Activated T-cell treated with anti-CD3 and anti-CD28 coated beads, Interleukin-2, amount 50 U/mL, for 48 hours (primary cell): ENCODE measurements around the gene GRM7.

Source experiments
- DNase-seq, 2 experiments: peaks; one replicate each; pipeline ENCODE4 v3.0.0-alpha.2; 2020

GRM7 gene

DNA sequence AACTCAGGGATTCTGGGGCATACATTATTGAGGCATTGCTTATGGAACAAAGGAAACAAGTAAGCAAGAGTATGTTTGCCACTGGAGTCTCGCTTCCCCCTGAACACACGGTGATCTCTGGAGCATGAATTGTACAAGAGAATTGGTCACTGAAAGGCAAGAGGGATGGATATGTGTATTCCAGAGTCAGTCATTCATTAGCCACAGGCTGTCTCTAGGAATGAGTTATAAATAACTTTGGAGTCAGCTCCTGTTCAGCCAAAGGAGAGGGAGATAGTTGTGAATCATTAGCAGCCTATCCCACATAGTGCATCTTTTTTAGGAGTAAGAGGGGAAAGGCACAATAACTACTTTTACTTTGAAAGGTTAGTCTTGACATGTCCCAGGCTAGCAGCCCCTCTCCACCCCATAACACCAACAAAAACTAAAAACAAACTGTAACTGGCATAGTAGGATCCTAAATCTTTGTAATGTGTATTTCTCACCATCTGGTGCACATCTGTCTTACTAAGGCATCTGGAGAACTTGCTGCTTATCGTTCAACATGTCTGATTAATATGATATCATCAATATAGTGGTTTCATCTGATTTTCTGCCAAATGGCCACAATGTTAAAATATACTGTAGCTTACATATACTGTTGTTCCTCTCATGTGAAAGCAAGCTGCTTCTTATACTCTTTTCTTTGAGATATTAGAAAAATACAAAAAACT, 462.2 kb downstream of the GRM7 start:
- no peak for DNase-seq

DNA sequence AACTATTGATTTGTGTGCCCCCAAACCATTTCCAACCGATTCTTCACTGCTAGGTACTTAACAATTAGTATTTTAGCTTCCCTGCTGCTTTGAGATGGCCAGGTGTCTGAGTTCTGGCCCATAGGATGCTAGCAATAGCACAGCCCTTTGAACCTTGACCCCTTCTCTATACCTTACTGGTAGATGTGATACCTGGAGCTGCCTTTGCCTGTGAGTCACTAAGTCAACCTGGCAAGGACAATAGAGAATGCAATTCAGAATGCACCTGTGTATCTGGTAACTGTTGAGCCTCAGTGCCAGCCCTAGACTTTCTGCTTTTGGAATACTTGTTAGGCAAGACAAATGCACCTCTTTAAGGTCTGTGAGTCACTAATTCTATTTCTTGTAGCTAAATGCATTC, 467.4 kb downstream of the GRM7 start:
- DNase-seq, result no peak

DNA sequence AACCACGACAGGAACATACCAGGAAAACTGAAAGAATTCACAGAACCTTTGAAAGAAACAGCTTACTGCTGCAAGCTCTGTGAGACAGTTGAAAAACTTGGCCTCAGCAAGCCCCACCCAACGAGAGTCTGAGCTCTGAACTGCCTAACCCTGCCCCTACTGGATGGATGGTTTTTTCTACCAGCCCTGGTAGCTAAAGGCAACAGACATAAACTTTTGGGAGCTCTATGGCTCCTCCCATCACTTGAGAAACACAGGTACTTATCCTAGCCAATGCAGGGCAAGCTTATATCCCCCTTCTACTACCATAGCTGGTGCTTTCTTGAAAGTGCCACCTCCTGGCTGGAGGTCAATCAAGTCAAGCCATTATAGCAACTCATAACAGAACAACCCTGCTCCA, 471.8 kb downstream of the GRM7 start:
- no peak for DNase-seq

DNA sequence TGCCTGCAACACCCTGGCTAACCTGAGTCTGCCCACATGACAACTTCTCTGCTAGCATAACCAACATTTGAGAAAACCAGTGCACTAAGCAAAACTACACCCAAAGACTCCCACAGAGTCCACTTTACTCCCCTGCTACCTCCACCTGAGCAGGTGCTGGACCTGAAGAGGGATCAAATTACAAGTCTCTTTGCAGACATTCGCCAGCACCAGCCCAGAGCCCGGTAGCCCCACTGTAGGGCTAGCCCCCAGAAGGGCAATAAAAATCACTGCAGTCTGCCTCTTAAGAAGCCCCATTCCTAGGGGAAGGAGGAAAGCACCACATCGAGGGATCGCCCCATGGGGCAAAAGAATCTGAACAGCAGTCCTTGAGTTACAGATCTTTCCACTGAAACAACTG, 472.2 kb downstream of the GRM7 start:
- DNase-seq, result no peak

DNA sequence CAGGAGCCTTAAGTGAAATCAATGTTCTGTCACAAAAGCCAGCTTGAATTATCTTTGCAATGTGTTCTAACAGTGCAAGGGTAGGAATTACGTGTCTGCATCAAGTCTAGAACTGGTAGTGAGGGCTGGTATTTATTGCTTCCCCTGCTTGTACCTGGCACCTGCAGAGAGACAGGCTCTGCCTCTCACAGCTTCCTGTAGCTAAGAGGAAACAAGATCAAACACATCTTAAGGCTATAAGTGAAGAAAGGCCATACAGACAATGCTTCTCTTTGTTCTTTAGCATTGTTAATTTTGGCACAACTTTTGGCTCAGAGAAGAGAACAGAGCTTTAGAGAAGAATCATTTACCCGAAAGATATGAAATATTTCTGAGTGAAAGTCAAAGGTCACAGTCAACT, 479.9 kb downstream of the GRM7 start:
- DNase-seq, result no peak

DNA sequence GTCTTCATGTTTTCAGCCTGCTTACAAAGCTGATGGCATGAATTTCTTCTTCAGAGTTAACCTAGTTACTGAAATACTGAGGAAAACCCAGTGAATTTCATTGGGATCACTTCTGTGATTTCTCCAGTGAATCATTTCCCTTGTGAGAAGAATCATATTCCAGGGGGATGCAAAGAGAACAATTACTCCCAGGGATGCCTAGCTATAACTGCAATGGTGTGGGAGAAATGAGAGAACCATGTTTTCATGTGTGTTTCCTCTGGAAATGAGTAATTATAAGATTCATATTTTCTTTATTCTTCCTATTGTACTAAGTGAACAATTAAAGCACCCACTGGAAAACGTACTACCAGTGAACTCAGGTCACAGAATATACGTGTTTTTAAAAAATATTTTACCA, 485.4 kb downstream of the GRM7 start:
- no peak for DNase-seq

DNA sequence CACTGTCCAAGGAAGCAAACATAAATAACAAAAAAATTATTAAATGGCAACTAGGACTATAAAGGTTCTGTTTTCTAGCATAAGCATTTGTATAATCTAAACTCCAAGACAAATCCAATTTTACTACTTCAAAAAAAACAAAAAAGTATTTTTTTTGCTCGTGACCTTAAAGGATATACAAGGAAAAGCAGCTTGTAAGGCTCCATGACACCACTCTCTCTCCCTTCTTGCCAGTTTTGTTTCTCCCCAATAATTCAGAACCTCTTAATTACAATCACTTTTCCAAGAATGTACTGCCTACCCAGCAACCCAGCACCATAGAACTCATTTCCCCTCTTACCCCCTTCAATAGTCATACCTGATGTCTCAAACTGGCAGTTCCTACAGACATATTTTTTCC, 496.2 kb downstream of the GRM7 start:
- DNase-seq, result no peak

DNA sequence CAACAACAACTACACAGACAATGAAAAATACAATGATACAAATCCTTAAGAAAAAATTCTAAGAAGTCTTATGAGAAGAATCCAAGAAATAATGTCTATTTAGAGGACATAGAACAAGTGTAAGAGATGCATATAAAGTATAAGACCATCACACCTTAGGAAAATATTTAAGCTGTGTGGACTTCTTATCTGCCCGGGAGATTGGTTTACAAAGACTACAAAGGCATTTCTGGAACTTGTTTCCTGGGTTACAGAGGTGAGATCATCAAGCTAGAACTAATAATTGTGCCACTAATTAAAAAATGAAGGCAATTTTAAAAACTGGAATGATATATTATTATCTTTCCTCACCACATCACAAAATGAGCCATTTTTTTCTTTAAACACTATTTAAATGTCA, 507.1 kb downstream of the GRM7 start:
- no peak for DNase-seq

DNA sequence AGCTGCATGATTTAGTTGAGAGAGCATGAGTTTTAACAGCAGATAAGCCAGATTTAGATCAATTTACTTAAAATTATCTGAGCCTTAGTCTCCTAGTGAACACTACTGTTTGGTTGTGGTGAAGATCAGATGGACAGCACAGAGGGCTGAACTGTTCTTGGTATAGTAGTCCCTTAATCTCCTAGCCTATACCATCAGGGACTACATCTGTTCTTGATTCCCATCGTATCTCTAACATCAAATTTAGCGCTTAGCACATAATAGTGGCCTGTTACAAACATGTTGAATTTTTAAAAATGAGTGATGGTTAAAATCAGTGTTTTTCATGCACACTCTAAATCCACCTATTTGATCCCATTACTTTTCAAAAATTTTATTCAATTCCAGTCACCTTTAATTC, 507.7 kb downstream of the GRM7 start:
- no peak for DNase-seq

DNA sequence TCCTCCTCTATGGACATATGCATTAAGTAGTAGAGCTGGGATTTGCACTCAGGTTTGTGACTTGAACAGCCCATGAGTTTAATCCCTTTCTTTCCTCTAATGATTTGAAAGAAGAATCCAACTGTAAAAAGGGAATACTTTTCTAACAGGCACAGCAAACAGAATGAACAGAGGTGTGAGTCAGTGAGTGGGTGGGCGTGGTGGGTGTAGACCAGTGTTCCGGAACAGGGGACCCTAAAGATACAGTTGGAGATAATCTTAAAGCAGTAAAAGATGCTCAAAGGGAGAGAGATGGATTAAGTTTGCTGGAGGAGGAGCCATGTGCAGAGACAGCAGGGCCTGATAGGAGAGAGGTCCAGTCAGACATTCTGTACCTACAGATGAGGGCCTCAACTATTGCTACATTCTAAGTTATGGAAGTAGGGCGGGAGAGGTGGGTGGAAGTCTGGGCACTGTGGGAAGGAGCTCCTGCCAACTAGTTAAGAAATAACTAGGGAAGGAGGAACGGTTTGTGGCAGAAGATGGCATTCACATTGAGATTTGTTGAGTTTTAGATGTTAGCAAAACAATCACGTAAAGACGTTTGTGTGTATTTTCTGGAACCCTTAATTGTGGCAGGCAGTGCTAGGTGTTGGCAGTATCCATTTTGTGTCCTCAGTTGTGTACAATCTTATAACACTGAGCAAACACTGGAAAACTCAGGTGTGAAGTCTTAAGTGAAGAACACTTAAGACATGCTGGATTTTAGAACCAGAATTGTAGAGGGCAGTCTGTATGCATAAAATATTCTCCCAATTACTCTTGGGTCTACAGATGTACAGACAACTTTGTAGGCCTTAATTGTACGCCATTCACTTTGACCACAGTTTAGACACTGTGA, 511.0 kb downstream of the GRM7 start:
- no peak for DNase-seq

DNA sequence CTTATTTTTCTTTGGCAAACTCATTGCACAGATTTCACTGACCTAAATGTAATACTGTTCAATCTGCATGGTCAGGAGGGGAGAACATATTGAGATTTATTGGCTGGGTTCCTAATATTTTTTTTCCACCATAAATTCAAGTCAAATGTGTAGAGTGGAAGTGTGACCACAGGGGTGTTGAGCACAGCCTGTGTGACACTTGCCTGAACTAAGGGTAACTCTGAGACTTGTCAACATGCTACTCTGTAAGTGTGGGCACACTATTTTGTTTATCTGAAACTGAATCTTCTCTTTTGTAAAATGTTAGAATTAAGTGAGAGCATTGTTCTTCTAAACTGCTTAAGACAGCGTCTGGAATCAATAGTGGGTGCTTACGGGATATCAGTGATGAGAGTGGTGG, 516.2 kb downstream of the GRM7 start:
- no peak for DNase-seq

DNA sequence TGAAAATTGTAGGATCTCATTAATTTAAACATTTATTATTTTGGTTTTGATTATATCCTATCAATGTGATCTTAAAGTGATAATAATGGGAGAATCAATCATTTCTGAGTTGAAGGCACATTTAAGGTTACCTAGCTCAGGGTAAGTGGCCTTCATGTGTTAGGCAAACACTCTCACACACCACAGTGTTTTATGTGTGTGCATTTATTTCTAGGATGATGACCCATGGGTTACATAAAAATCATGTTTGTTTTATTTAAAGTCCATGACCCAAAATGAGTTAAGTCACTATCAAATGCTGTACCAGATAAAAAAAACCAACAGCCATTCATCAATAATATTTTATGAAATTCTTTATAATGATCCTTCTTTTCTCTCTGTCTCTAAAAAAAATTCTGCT, 520.8 kb downstream of the GRM7 start:
- no peak for DNase-seq

DNA sequence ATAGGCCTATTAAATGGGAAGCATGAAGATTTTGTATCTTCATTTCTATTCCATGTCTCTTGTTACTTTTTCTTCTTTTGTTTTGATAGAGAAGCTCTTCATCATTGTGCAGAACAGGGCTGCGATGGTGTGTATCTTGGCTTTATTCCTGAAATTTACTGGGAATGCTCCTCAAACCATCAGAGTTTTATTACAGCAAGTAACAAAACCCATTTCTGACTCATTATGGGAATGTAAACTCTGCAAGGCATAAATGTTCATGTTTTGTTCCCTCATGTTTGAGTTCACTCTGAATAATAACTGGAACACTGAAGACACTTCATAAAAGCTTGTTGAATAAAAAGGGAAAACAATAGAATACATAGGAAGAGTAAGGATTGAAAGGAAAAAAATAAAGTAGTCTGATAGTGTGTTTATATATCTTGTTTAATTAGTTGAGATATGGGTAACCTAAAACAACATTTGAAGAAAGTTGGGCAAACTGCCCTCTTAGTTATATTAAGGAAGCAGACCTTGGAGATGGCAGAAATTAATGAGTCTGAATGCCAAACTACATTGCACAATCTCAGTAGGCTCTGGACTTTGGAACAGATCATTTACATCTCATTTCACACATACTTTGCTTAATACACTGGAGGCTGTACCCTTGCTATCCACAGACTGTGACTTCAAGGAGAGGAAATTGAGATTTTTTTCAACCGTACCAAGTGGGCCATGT, 521.5 kb downstream of the GRM7 start:
- no peak for DNase-seq

DNA sequence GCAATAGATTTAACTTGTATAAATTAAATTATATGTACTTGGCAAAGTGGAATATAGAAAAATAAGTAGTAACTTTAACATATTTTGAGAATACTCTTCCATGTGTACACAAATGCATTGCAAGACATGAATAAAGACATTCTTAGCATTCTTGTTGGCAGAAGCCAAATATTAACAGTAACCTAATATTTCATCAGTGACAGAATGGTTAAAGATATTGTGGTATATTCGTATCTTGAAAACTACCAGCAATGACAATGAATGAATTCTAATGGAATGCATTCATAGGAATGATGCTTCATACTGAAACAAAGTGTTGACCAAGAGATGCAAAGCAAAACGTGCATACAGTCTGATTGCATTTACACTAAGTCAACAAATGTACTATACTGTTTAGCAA, 524.7 kb downstream of the GRM7 start:
- DNase-seq, result no peak

DNA sequence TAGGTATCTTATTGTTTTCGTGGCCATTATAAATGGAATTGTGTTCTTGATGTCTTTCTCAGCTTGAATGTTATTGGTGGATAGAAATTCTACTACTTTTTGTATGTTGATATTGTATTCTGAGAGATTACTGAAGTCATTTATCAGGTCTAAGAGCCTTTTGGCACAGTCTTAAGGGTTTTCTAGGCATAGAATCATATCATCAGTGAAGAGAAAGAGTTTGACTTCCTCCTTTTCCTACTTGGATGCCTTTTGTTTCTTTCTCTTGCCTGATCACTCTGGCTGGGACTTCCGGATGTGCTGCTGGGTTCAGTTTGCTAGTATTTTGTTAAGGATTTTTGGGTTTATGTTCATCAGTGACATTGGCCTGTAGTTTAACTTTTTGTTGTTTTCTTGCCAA, 527.1 kb downstream of the GRM7 start:
- no peak for DNase-seq

DNA sequence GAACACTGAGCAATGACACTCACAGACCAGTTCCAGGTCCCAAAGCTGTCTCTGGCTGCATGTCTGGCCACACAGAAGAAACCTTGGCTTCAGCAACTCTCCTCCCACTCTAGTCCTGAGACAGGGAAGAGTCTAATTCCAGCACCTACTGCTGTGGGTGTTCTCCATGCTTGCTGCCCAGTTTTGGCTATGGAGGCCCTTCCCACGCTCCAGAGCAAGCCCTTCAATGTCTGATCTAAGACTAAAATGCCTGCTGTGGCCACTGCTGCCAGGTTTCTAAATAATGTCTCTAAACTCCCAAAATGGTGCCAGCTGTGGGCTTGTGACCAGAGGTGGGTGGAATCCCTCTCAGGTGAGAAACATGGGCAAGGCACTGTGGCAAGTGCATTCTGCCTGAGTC, 531.3 kb downstream of the GRM7 start:
- no peak for DNase-seq

DNA sequence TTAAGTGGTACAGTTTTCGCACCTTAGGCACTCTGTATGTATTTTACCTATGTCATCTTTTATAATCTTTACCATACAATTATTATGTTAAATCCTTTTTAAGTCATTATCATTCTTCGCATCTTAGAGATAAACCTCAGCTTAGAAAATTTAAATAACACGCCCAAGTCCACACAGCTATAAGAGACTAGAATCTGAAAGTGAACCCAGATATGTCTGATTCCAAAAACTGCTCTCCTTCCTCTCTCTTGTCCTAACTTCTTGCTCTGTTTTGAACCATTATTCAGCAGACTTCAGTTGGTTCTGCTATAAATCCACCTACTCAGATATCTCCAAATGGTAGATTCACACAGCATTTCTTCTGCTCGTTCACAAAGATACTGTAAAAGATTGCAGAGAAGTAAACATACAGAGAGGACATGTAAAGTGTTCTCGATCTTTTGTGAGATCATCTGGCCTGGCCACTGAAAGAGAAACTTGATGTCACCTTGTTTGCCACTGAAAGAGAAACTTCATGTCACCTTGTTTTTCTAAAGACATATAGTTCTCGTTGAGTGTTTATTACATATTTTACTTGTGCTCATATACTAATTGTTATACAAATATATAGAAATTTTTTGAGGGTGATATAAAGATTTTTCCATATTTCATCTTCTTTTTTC, 533.2 kb downstream of the GRM7 start:
- no peak for DNase-seq

DNA sequence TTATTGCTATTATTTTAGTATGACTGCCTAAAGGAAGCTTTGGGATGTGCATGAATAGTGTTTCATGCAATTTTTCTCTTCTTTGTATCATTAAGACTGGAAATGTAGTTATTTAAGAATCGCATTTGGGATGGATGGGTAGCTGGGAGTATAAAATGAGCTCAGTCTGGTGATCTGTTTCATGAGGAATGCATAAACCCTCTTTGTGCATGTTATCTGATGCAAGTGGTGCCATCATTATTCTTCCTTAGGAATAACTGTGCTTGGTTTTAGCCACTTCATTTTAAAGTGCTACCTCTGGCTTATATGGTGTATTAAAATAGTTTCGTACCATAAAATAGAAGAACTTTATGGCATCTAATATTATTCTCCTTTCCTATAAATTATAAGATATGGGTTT, 535.6 kb downstream of the GRM7 start:
- no peak for DNase-seq

DNA sequence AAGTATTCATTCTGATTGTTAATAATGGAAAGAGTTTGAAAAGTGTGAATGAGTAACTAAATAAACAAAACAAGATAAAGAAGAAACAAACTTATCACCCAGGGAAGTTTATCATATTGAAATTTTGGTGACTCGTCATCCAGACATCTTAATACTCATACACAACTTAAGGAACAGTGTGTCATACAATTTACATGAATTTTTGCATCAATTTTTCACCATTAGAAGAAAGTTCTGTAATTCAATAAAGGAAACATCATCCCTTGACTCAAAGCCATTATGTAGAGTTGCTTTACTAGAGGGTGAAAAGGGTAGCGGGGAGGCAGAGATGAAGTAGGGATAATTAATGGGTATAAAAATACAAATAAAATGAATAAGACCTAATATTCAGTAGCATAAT, 536.2 kb downstream of the GRM7 start:
- DNase-seq, result no peak

DNA sequence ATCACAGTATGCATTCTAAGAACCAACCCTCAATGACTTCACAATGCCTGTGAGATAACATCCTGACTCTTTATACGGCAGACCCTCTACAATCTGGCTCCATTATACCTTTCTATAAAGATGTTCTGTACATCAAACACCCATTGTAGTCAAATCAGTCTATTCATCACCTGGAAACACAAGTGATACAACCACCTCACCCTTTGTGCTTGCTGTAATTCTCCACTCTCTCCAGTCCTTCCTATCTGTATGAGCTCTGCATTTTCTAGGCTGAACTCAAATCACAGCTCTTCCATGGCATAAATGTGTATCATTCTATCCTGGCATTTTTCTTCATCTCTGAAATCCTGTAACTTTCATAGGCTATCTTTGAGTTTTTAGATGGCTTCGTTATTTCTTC, 539.4 kb downstream of the GRM7 start:
- no peak for DNase-seq

DNA sequence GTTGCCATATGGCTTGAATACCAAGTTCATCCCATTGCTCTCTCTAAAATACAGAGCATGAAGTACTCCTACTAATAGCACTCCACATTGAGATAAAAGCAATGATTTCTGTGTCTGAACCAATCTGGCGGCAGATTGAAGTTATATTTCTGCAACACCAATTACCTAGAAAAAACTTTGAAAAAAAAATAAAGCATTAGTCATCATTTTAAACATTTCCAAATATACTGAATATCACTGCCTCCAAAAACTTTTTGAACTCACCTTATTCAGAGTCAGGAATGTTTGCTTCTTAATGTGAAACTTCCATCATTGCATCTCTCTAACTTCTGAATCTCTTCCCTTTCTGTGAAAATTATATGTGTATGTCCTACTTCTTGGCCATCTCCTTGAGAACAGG, 540.5 kb downstream of the GRM7 start:
- DNase-seq, result no peak

DNA sequence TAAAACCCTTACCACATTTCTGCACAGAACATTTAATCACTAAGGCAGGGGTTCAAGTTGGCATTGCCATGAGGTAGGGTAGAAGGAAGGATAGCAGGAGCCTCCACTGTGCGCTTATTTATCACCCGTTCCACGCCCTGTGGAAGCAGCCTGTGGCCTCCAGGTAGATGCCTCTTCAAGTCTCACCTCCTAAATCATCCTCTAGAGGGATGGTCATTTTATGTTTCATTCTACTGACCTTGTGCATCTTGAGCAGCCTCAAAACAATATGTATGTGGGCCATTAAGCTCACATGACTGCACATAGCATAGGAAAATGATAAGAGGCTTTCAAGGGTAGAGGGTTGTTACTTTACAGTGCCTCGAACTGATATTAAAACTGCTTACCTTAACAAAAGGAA, 546.2 kb downstream of the GRM7 start:
- DNase-seq, result no peak

DNA sequence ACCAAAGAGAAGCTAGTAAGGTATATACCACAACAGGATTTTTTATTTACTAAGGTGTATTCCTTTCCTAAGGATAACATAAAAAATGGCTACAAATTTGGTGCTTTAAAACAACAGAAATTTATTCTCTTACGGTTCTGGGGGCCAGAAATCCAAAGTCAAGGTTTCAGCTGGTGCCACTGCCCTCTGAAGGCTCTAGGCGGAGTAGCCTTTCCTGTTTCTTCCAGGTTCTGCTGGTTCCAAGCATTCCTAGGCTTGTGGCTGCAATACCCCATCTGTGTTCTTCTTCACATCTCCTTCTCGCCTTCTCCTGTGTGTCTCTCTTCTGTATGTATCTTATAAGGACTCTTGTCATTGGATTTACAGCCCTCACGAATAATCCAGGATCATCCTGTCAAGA, 549.9 kb downstream of the GRM7 start:
- no peak for DNase-seq
